Measurements from ENCODE around the gene ATXN10.
"Not testable (repeated sequence)": the region's sequence is repeated elsewhere in the genome, so short reads cannot be mapped to it uniquely, and the experiment has no call there.

The ATXN10 gene

GRCh38 chr22:45785458-45785857, 113.8 kb downstream of the ATXN10 start:
- Histone ChIP-seq H3K9ac (ENCODE audit: low read length in 5 of 5) (no peak overlapping the region), H3K4me3 (ENCODE audit: low read depth in 1 of 5, low read length in 5 of 5) (no peak overlapping the region), H3K27me3 (ENCODE audit: control insufficient read depth in 5 of 5, insufficient read depth in 4 of 5, low read length in 5 of 5) (no peaks in the 10 kb centered on the region), H3K27ac (ENCODE audit: low read depth, low read length) (no peak overlapping the region), H3K9me3 (ENCODE audit: control insufficient read depth in 5 of 5, low read length in 5 of 5) (no peaks in the 10 kb centered on the region), H3K36me3 (ENCODE audit: control insufficient read depth in 5 of 5, insufficient read depth in 5 of 5, low read length in 5 of 5) (no peaks in the 10 kb centered on the region), H3K4me1 (ENCODE audit: control insufficient read depth in 5 of 5, insufficient read depth in 5 of 5, low read length in 5 of 5) (peaks cover 0 to 3% (median 0%) of the 10 kb centered on the region in 5 donors)

GRCh38 chr22:45786726-45787125, 115.1 kb downstream of the ATXN10 start:
- Histone ChIP-seq H3K4me3 (ENCODE audit: low read depth in 1 of 5, low read length in 5 of 5) (no peak overlapping the region), H3K9me3 (ENCODE audit: control insufficient read depth in 5 of 5, low read length in 5 of 5) (no peaks in the 10 kb centered on the region), H3K9ac (ENCODE audit: low read length in 5 of 5) (no peak overlapping the region), H3K36me3 (ENCODE audit: control insufficient read depth in 5 of 5, insufficient read depth in 5 of 5, low read length in 5 of 5) (no peaks in the 10 kb centered on the region), H3K27me3 (ENCODE audit: control insufficient read depth in 5 of 5, insufficient read depth in 4 of 5, low read length in 5 of 5) (no peaks in the 10 kb centered on the region), H3K27ac (ENCODE audit: low read depth, low read length) (no peak overlapping the region), H3K4me1 (ENCODE audit: control insufficient read depth in 5 of 5, insufficient read depth in 5 of 5, low read length in 5 of 5) (peaks cover 0 to 3% (median 0%) of the 10 kb centered on the region in 5 donors)

- Histone ChIP-seq H3K4me1 (ENCODE audit: control insufficient read depth in 5 of 5, insufficient read depth in 5 of 5, low read length in 5 of 5) (peaks cover 0 to 3% (median 0%) of the 10 kb centered on the region in 5 donors), H3K9ac (ENCODE audit: low read length in 5 of 5) (no peak overlapping the region), H3K4me3 (ENCODE audit: low read depth in 1 of 5, low read length in 5 of 5) (no peak overlapping the region), H3K36me3 (ENCODE audit: control insufficient read depth in 5 of 5, insufficient read depth in 5 of 5, low read length in 5 of 5) (no peaks in the 10 kb centered on the region), H3K9me3 (ENCODE audit: control insufficient read depth in 5 of 5, low read length in 5 of 5) (no peaks in the 10 kb centered on the region), H3K27ac (ENCODE audit: low read depth, low read length) (no peak overlapping the region), H3K27me3 (ENCODE audit: control insufficient read depth in 5 of 5, insufficient read depth in 4 of 5, low read length in 5 of 5) (no peaks in the 10 kb centered on the region)
Observed at GRCh38 chr22:45787759-45788158, 116.1 kb downstream of the ATXN10 start.

GRCh38 chr22:45788522-45788921, 116.9 kb downstream of the ATXN10 start:
- Histone ChIP-seq H3K4me3 (ENCODE audit: low read depth in 1 of 5, low read length in 5 of 5) (no peak overlapping the region), H3K9ac (ENCODE audit: low read length in 5 of 5) (no peak overlapping the region), H3K4me1 (ENCODE audit: control insufficient read depth in 5 of 5, insufficient read depth in 5 of 5, low read length in 5 of 5) (peaks cover 0 to 3% (median 0%) of the 10 kb centered on the region in 5 donors), H3K27me3 (ENCODE audit: control insufficient read depth in 5 of 5, insufficient read depth in 4 of 5, low read length in 5 of 5) (no peaks in the 10 kb centered on the region), H3K9me3 (ENCODE audit: control insufficient read depth in 5 of 5, low read length in 5 of 5) (peaks cover 0 to 1% (median under 1%) of the 10 kb centered on the region in 5 donors), H3K36me3 (ENCODE audit: control insufficient read depth in 5 of 5, insufficient read depth in 5 of 5, low read length in 5 of 5) (peaks cover 1 to 7% (median 3%) of the 10 kb centered on the region in 5 donors), H3K27ac (ENCODE audit: low read depth, low read length) (no peak overlapping the region)

GRCh38 chr22:45790401-45790800, 118.8 kb downstream of the ATXN10 start:
- Histone ChIP-seq H3K27ac (ENCODE audit: low read depth, low read length) (no peak overlapping the region), H3K27me3 (ENCODE audit: control insufficient read depth in 5 of 5, insufficient read depth in 4 of 5, low read length in 5 of 5) (no peaks in the 10 kb centered on the region), H3K36me3 (ENCODE audit: control insufficient read depth in 5 of 5, insufficient read depth in 5 of 5, low read length in 5 of 5) (peaks cover 3 to 11% (median 6%) of the 10 kb centered on the region in 5 donors), H3K9me3 (ENCODE audit: control insufficient read depth in 5 of 5, low read length in 5 of 5) (peaks cover under 1 to 14% (median 10%) of the 10 kb centered on the region in 5 donors), H3K4me3 (ENCODE audit: low read depth in 1 of 5, low read length in 5 of 5) (no peak overlapping the region), H3K9ac (ENCODE audit: low read length in 5 of 5) (no peak overlapping the region), H3K4me1 (ENCODE audit: control insufficient read depth in 5 of 5, insufficient read depth in 5 of 5, low read length in 5 of 5) (peaks cover 0 to 3% (median 0%) of the 10 kb centered on the region in 5 donors)

- Histone ChIP-seq H3K27ac (ENCODE audit: low read depth, low read length) (no peak overlapping the region), H3K9me3 (ENCODE audit: control insufficient read depth in 5 of 5, low read length in 5 of 5) (peaks cover 4 to 22% (median 18%) of the 10 kb centered on the region in 5 donors), H3K4me1 (ENCODE audit: control insufficient read depth in 5 of 5, insufficient read depth in 5 of 5, low read length in 5 of 5) (no peaks in the 10 kb centered on the region), H3K27me3 (ENCODE audit: control insufficient read depth in 5 of 5, insufficient read depth in 4 of 5, low read length in 5 of 5) (no peaks in the 10 kb centered on the region), H3K4me3 (ENCODE audit: low read depth in 1 of 5, low read length in 5 of 5) (no peak overlapping the region), H3K36me3 (ENCODE audit: control insufficient read depth in 5 of 5, insufficient read depth in 5 of 5, low read length in 5 of 5) (peaks cover 5 to 11% (median 8%) of the 10 kb centered on the region in 5 donors), H3K9ac (ENCODE audit: low read length in 5 of 5) (no peak overlapping the region)
Observed at GRCh38 chr22:45793161-45793560, 121.5 kb downstream of the ATXN10 start.

- no peak overlapping the region for H3K27ac ChIP-seq (ENCODE audit: low read depth, low read length)
- no peaks in the 10 kb centered on the region for H3K4me1 ChIP-seq (ENCODE audit: control insufficient read depth in 5 of 5, insufficient read depth in 5 of 5, low read length in 5 of 5)
- no peaks in the 10 kb centered on the region for H3K27me3 ChIP-seq (ENCODE audit: control insufficient read depth in 5 of 5, insufficient read depth in 4 of 5, low read length in 5 of 5)
- peaks cover 6 to 12% (median 10%) of the 10 kb centered on the region in 5 donors for H3K36me3 ChIP-seq (ENCODE audit: control insufficient read depth in 5 of 5, insufficient read depth in 5 of 5, low read length in 5 of 5)
- peaks cover 4 to 22% (median 18%) of the 10 kb centered on the region in 5 donors for H3K9me3 ChIP-seq (ENCODE audit: control insufficient read depth in 5 of 5, low read length in 5 of 5)
- H3K9ac ChIP-seq (ENCODE audit: low read length in 5 of 5): no peak overlapping the region
- no peak overlapping the region for H3K4me3 ChIP-seq (ENCODE audit: low read depth in 1 of 5, low read length in 5 of 5)
Observed at GRCh38 chr22:45793892-45794291, 122.3 kb downstream of the ATXN10 start.

GRCh38 chr22:45796009-45796408, 124.4 kb downstream of the ATXN10 start:
- peaks cover 4 to 22% (median 18%) of the 10 kb centered on the region in 5 donors for H3K9me3 ChIP-seq (ENCODE audit: control insufficient read depth in 5 of 5, low read length in 5 of 5)
- H3K36me3 ChIP-seq (ENCODE audit: control insufficient read depth in 5 of 5, insufficient read depth in 5 of 5, low read length in 5 of 5): peaks cover 6 to 14% (median 10%) of the 10 kb centered on the region in 5 donors
- H3K4me3 ChIP-seq (ENCODE audit: low read depth in 1 of 5, low read length in 5 of 5): peak overlapping the region in 2 of 5 donors; percentile 9 to 37
- not testable (repeated sequence) for H3K9ac ChIP-seq (ENCODE audit: low read length in 5 of 5); H3K27me3 ChIP-seq (ENCODE audit: control insufficient read depth in 5 of 5, insufficient read depth in 4 of 5, low read length in 5 of 5); H3K4me1 ChIP-seq (ENCODE audit: control insufficient read depth in 5 of 5, insufficient read depth in 5 of 5, low read length in 5 of 5); H3K27ac ChIP-seq (ENCODE audit: low read depth, low read length)

- Histone ChIP-seq H3K9ac (ENCODE audit: low read length in 5 of 5) (no peak overlapping the region), H3K27me3 (ENCODE audit: control insufficient read depth in 5 of 5, insufficient read depth in 4 of 5, low read length in 5 of 5) (no peaks in the 10 kb centered on the region), H3K36me3 (ENCODE audit: control insufficient read depth in 5 of 5, insufficient read depth in 5 of 5, low read length in 5 of 5) (peaks cover 0 to 11% (median 0%) of the 10 kb centered on the region in 5 donors), H3K4me3 (ENCODE audit: low read depth in 1 of 5, low read length in 5 of 5) (no peak overlapping the region), H3K27ac (ENCODE audit: low read depth, low read length) (no peak overlapping the region), H3K4me1 (ENCODE audit: control insufficient read depth in 5 of 5, insufficient read depth in 5 of 5, low read length in 5 of 5) (no peaks in the 10 kb centered on the region), H3K9me3 (ENCODE audit: control insufficient read depth in 5 of 5, low read length in 5 of 5) (peaks cover 0 to 19% (median 14%) of the 10 kb centered on the region in 5 donors)
Observed at GRCh38 chr22:45799291-45799690, 127.7 kb downstream of the ATXN10 start.

- Histone ChIP-seq H3K27me3 (ENCODE audit: control insufficient read depth in 5 of 5, insufficient read depth in 4 of 5, low read length in 5 of 5) (no peaks in the 10 kb centered on the region), H3K9ac (ENCODE audit: low read length in 5 of 5) (no peak overlapping the region), H3K9me3 (ENCODE audit: control insufficient read depth in 5 of 5, low read length in 5 of 5) (peaks cover 0 to under 1% (median 0%) of the 10 kb centered on the region in 5 donors), H3K27ac (ENCODE audit: low read depth, low read length) (no peak overlapping the region), H3K4me1 (ENCODE audit: control insufficient read depth in 5 of 5, insufficient read depth in 5 of 5, low read length in 5 of 5) (peaks cover 0 to 4% (median 0%) of the 10 kb centered on the region in 5 donors), H3K4me3 (ENCODE audit: low read depth in 1 of 5, low read length in 5 of 5) (no peak overlapping the region), H3K36me3 (ENCODE audit: control insufficient read depth in 5 of 5, insufficient read depth in 5 of 5, low read length in 5 of 5) (peaks cover 2 to 7% (median 3%) of the 10 kb centered on the region in 5 donors)
Observed at GRCh38 chr22:45802054-45802453, 130.4 kb downstream of the ATXN10 start.
